LNCaP clone FGC (cell line): ENCODE measurements around the gene NDUFB10.
"Not testable (repeated sequence)": the region's sequence is repeated elsewhere in the genome, so short reads cannot be mapped to it uniquely, and the experiment has no call there.

ENCODE experiments used
- DNase-seq: peaks from one replicate; pipeline ENCODE4 v3.0.0-alpha.2; 2011; ENCODE audit warnings: low read depth
- H3K4me3 ChIP-seq: 2 replicates; pipeline ENCODE4 v1.5.1; 2011; ENCODE audit warnings: mild to moderate bottlenecking, low read depth, low read length, control low read depth
- CTCF ChIP-seq: IDR thresholded peaks from 2 replicates; pipeline ENCODE4 v1.5.1; 2012; ENCODE audit warnings: mild to moderate bottlenecking; ENCODE audit not compliant: control insufficient read depth, insufficient read depth; ENCODE audit errors: extremely low read depth

Gene NDUFB10

DNA sequence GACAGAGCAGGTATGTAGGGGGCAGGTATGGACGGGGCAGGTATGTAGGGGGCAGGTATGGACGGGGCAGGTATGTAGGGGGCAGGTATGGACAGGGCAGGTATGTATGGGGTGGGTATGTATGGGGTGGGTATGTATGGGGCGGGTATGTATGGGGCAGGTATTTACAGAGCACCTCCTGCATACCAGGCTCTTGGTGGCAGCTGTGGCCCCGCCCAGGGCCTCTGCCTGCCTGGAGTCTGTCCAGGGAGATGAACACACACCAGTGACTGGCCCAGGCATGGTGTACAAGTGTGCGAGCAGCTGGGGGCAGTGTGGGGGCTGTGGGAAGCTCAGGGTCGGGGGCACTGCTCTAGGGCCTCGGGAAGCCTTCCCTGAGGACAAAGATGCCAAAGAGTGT is 9.3 kb upstream of the NDUFB10 start:
- DNase-seq = no peak
- no peak for TF ChIP-seq CTCF
- H3K4me3 ChIP-seq = no peak overlapping the region

DNA sequence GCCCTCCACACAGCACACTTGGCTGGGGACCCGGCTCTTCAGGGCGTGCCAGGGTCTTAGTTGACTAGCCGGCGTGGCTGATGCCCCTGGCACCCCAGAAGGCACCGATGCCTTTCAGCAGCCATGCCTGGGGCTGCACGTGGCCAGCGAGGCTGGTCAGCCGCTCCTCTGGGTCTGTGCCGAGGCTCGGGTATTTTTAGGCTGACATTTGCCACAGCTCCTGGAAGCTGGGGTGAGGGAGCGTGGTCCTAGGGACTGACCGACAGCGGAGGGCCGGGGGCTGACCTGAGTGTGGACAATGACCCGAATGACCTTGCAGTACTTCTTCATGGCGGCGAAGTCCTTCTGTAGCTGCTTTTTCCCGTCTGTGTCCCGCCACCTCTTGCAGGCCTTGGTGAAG is 8.8 kb upstream of the NDUFB10 start:
- no peak for TF ChIP-seq CTCF
- DNase-seq = no peak
- H3K4me3 ChIP-seq = no peak overlapping the region

DNA sequence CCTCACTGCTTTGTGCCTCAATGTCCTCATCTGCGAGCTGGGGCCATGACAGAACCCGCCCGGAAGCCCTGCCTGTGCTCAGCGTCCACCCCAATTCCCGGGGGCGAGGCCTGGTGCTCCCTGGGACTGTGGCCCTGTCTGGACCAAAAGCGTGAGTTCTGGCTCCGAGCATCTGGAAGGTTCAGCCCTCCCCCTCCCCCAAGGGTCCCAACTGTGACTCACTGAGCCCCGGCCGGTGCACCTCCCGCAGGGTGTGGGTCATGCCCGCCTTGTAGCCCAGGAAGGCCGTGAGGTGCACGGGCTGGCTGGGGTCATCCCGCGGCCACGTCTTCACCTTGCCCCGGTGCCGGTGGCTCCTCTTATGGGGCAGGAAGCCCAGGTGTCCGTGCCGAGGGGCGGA is 5.6 kb upstream of the NDUFB10 start:
- DNase-seq = no peak
- TF ChIP-seq CTCF = no peak
- H3K4me3 ChIP-seq = no peak overlapping the region

GRCh38 chr16:1957434-1958142 is 1.8 kb upstream of the NDUFB10 start:
- DNase-seq, H3K4me3 ChIP-seq: not testable (repeated sequence)

- not testable (repeated sequence) for DNase-seq, H3K4me3 ChIP-seq
These were observed 1.2 kb upstream of the NDUFB10 start for GRCh38 chr16:1958143-1958491.

- no peak overlapping the region; the same call in 1 of the 2 replicates for H3K4me3 ChIP-seq
- DNase-seq = no peak
- TF ChIP-seq CTCF = no peak
These were observed 546 bp upstream of the NDUFB10 start for GRCh38 chr16:1958715-1959268.

GRCh38 chr16:1960665-1961630 is 1.6 kb downstream of the NDUFB10 start:
- no peak for DNase-seq
- TF ChIP-seq CTCF = no peak
- peak overlapping the region; percentile 88 for H3K4me3 ChIP-seq
